ENCODE measurements around the gene UBE2E1.

The UBE2E1 gene

DNA sequence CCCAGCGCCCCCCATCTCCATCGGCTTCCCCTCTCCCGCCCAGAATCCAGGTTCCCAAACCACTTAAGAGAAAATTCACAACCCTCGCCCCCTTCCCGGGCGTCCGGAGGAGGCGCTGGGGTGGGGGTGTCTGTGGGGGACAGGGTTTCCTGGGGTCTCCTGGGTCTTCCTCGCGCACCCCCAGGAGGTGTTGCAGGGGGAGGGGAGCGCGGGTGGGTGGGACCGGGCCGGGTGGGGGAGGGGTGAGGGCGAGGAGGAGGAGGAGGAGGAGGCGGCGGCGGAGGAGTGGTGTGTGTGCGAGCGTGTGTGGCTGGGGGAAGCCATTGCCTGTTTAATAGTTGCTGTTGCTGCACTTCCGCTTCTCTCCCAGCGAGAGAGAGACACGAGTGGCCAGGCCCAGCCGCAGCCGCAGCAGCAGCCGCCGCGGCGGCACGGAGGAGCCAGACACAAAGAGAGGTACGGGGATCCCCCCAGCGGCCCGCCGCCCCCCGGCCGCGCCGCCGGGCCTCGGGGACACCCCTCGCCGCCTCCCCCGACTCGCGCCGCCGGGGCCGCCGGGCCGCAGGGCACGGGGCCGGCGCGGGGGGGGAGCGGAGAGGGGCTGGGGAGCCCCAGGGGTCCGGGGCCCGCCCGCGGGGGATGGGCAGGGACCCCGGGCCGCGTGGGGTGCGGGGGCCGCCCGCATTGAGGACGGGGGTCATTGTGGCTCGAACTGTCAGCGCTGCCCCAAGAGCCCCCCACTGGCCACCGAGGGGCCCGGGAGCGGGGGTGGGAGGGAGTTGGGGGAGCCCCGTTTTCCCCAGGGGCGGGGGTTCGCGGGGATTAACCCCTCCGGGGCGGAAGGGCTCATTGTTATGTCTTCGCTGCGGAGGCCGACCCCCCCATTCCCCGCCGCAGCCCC is at the start of gene UBE2E1:
Gene UBE2E1 (plus strand): TSS at position 323 of the 901 bp plus-strand sequence. CDS start 1,315 bp downstream, outside the sequence.
- Histone ChIP-seq H3K27ac (ENCODE audit: low read depth, low read length) (peak within 1 kb of the TSS; percentile 74), H3K4me3 (ENCODE audit: low read length) (peak within 1 kb of the TSS; percentile 84), H3K9ac (ENCODE audit: low read length) (peak within 1 kb of the TSS; percentile 53)

GRCh38 chr3:23756206-23756840 is 49.4 kb upstream of the UBE2E1 start:
- Histone ChIP-seq H3K27ac (ENCODE audit: low read depth, low read length) (no peak overlapping the region), H3K4me1 (ENCODE audit: control insufficient read depth, insufficient read depth, low read length) (no peaks in the 10 kb centered on the region), H3K36me3 (ENCODE audit: control insufficient read depth, insufficient read depth, low read length) (no peaks in the 10 kb centered on the region), H3K4me3 (ENCODE audit: low read length) (no peak overlapping the region), H3K27me3 (ENCODE audit: control insufficient read depth, insufficient read depth, low read length) (no peaks in the 10 kb centered on the region), H3K9ac (ENCODE audit: low read length) (no peak overlapping the region)

More for the DNA sequence above, at the start of gene UBE2E1:
- Histone ChIP-seq H3K36me3 (ENCODE audit: control insufficient read depth, insufficient read depth, low read length) (no peaks in the 10 kb centered on the region), H3K27me3 (ENCODE audit: control insufficient read depth, insufficient read depth, low read length) (no peaks in the 10 kb centered on the region), H3K4me1 (ENCODE audit: control insufficient read depth, insufficient read depth, low read length) (peaks cover 6% of the 10 kb centered on the region)

DNA sequence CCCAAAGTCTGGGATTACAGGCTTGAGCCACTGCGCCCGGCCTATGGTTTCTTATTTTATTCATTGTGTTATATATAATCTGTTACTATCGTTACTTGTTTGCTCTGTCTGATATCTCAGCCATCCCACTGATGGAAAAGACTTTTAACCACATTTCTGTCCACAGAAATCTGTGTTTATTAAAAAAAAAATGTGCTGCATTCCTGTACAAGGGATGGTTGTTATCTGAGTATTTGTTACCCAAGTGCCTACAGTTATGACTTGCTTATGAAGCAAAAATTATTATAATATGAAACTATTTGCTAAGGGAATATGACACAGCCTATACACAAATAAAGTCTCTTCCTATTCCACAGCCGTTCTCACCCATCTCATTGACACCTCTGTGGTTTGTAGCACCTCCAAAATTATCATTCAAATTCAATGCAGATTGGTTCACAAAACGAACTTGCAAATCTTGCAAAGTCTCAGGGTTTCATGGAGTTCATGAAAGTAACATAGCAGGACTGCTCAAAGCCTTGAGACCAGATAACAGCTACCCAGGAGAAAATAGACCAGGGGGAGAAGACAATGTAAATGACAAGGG is 47.4 kb upstream of the UBE2E1 start:
- H3K9ac ChIP-seq (ENCODE audit: low read length), result no peak overlapping the region

GRCh38 chr3:23760325-23760724 is 45.4 kb upstream of the UBE2E1 start:
- no peak overlapping the region for H3K9ac ChIP-seq (ENCODE audit: low read length)
- no peak overlapping the region for H3K27ac ChIP-seq (ENCODE audit: low read depth, low read length)
- H3K27me3 ChIP-seq (ENCODE audit: control insufficient read depth, insufficient read depth, low read length), result no peaks in the 10 kb centered on the region
- H3K4me1 ChIP-seq (ENCODE audit: control insufficient read depth, insufficient read depth, low read length), result no peaks in the 10 kb centered on the region
- no peaks in the 10 kb centered on the region for H3K36me3 ChIP-seq (ENCODE audit: control insufficient read depth, insufficient read depth, low read length)
- no peak overlapping the region for H3K4me3 ChIP-seq (ENCODE audit: low read length)

More for the DNA sequence above, 47.4 kb upstream of the UBE2E1 start:
- Histone ChIP-seq H3K4me3 (ENCODE audit: low read length) (no peak overlapping the region), H3K36me3 (ENCODE audit: control insufficient read depth, insufficient read depth, low read length) (no peaks in the 10 kb centered on the region), H3K27ac (ENCODE audit: low read depth, low read length) (no peak overlapping the region), H3K27me3 (ENCODE audit: control insufficient read depth, insufficient read depth, low read length) (no peaks in the 10 kb centered on the region), H3K4me1 (ENCODE audit: control insufficient read depth, insufficient read depth, low read length) (no peaks in the 10 kb centered on the region)

DNA sequence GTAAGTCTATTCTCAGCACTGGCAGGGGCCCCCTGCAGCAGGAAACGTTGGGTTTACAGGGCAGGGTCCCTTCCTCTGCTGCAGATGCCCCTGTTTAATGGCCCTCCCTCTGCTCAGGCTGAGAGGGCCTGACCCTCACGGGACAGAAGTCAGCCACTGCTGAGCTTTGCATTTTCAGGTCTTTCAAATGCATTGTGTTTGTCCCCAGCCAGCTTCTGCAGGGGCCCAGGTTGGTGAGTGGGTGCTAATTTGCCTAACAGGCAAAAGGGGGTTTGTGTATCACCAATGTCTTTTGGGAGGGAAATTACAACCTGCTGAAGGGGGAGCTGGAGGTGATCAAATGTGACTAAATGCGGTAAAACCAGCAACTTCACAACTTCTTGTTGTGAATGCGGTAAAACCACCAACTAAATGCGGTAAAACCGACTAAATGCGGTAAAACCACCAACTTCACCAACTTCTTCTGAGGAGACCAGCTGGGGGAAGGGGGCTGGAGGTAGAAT is 44.8 kb upstream of the UBE2E1 start:
- H3K4me1 ChIP-seq (ENCODE audit: control insufficient read depth, insufficient read depth, low read length), result no peaks in the 10 kb centered on the region
- H3K27ac ChIP-seq (ENCODE audit: low read depth, low read length), result no peak overlapping the region
- H3K27me3 ChIP-seq (ENCODE audit: control insufficient read depth, insufficient read depth, low read length), result no peaks in the 10 kb centered on the region
- no peak overlapping the region for H3K9ac ChIP-seq (ENCODE audit: low read length)
- no peaks in the 10 kb centered on the region for H3K36me3 ChIP-seq (ENCODE audit: control insufficient read depth, insufficient read depth, low read length)
- H3K4me3 ChIP-seq (ENCODE audit: low read length), result no peak overlapping the region

DNA sequence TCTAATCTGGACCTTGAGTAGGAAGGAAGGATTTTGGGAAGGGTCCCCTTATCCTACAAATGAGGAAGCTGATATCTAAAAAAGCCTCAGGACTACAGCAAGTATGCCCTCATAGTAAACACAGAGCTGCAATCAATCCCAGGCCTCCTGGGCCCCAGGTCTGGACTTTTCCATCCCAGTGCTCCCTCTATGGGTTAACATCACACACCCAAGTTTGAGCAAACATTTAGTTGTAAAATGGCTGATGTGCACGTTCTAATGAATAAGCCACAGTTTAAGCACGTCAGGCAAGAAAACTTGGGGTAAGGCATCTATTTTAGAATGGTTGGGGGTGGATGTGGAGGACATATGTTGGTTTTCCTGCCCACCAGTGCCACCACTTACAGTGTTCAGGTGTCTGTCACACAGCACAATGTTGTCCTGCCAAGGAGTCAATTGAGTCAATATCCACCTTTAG is 44.3 kb upstream of the UBE2E1 start:
- no peaks in the 10 kb centered on the region for H3K27me3 ChIP-seq (ENCODE audit: control insufficient read depth, insufficient read depth, low read length)
- no peak overlapping the region for H3K27ac ChIP-seq (ENCODE audit: low read depth, low read length)
- no peak overlapping the region for H3K4me3 ChIP-seq (ENCODE audit: low read length)
- H3K9ac ChIP-seq (ENCODE audit: low read length), result no peak overlapping the region
- no peaks in the 10 kb centered on the region for H3K4me1 ChIP-seq (ENCODE audit: control insufficient read depth, insufficient read depth, low read length)
- no peaks in the 10 kb centered on the region for H3K36me3 ChIP-seq (ENCODE audit: control insufficient read depth, insufficient read depth, low read length)

DNA sequence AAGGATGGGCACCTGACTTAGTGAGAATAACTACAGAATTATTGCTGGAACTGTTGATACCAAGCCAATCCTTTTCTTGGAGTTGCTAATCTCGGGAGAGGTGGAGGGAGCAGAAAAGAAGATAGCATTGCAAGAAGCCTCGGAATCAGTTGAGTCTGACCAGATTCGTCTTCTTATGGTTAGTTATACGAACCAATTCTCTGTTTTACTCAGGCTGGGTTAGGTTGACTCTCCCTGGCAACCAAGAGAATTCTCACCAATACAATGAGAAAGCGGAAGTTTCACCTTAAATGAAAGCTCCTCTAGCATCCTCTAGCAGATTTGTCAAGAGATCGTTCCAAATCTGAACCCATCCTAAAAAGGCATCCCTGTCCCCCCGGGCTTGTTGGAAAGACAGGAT is 43.5 kb upstream of the UBE2E1 start:
- Histone ChIP-seq H3K36me3 (ENCODE audit: control insufficient read depth, insufficient read depth, low read length) (no peaks in the 10 kb centered on the region), H3K27me3 (ENCODE audit: control insufficient read depth, insufficient read depth, low read length) (no peaks in the 10 kb centered on the region), H3K9ac (ENCODE audit: low read length) (no peak overlapping the region), H3K4me3 (ENCODE audit: low read length) (no peak overlapping the region), H3K4me1 (ENCODE audit: control insufficient read depth, insufficient read depth, low read length) (no peaks in the 10 kb centered on the region), H3K27ac (ENCODE audit: low read depth, low read length) (no peak overlapping the region)

DNA sequence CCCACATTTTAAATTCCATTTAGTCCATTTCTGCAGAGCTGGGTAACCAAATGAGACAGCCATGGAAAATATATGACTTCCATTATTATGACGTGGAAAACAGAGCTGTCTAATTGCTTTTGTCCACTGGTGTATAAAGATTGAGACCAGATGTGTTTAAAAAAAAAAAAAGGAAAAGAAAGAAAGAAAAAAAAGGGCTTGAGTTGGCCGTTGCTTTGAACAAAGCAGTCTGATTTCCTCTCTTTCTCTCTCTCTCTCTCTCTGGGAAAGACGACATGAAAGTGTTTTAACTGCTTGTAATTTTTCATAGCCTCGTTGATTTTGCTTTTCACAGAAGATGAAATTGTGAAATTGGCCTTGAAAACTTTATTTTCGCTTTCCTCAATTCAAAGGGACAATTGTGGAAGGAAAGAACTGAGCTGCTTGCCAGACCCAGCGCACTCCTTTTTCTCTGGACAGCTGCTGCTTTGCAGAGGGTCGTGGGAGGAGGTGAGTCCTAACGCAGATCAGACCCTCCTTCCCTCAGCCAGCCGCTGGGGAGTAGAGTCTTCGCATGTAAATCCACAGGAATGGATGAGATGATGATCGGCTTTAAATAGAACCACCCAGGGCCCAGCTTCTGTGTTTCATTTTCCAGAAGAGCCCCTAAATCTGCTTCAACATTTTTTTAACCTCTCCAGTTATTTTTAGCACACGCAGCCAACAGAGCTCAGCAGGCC is 42.8 kb upstream of the UBE2E1 start:
- H3K27ac ChIP-seq (ENCODE audit: low read depth, low read length), result no peak overlapping the region
- H3K27me3 ChIP-seq (ENCODE audit: control insufficient read depth, insufficient read depth, low read length), result no peaks in the 10 kb centered on the region
- no peak overlapping the region for H3K9ac ChIP-seq (ENCODE audit: low read length)
- H3K4me3 ChIP-seq (ENCODE audit: low read length), result peak overlapping the region; percentile 32
- H3K4me1 ChIP-seq (ENCODE audit: control insufficient read depth, insufficient read depth, low read length), result no peaks in the 10 kb centered on the region
- H3K36me3 ChIP-seq (ENCODE audit: control insufficient read depth, insufficient read depth, low read length), result no peaks in the 10 kb centered on the region

GRCh38 chr3:23764407-23764806 is 41.3 kb upstream of the UBE2E1 start:
- H3K36me3 ChIP-seq (ENCODE audit: control insufficient read depth, insufficient read depth, low read length), result no peaks in the 10 kb centered on the region
- no peaks in the 10 kb centered on the region for H3K4me1 ChIP-seq (ENCODE audit: control insufficient read depth, insufficient read depth, low read length)
- no peak overlapping the region for H3K27ac ChIP-seq (ENCODE audit: low read depth, low read length)
- no peaks in the 10 kb centered on the region for H3K27me3 ChIP-seq (ENCODE audit: control insufficient read depth, insufficient read depth, low read length)
- no peak overlapping the region for H3K9ac ChIP-seq (ENCODE audit: low read length)
- H3K4me3 ChIP-seq (ENCODE audit: low read length), result no peak overlapping the region

- Histone ChIP-seq H3K36me3 (ENCODE audit: control insufficient read depth, insufficient read depth, low read length) (no peaks in the 10 kb centered on the region), H3K27me3 (ENCODE audit: control insufficient read depth, insufficient read depth, low read length) (no peaks in the 10 kb centered on the region), H3K4me3 (ENCODE audit: low read length) (no peak overlapping the region)
Measured at GRCh38 chr3:23767546-23767945, 38.2 kb upstream of the UBE2E1 start.

GRCh38 chr3:23775254-23775909 is 30.4 kb upstream of the UBE2E1 start:
- no peak overlapping the region for H3K4me3 ChIP-seq (ENCODE audit: low read length)
- H3K4me1 ChIP-seq (ENCODE audit: control insufficient read depth, insufficient read depth, low read length), result no peaks in the 10 kb centered on the region

More at GRCh38 chr3:23767546-23767945, 38.2 kb upstream of the UBE2E1 start:
- Histone ChIP-seq H3K27ac (ENCODE audit: low read depth, low read length) (no peak overlapping the region), H3K4me1 (ENCODE audit: control insufficient read depth, insufficient read depth, low read length) (no peaks in the 10 kb centered on the region), H3K9ac (ENCODE audit: low read length) (no peak overlapping the region)

More at GRCh38 chr3:23775254-23775909, 30.4 kb upstream of the UBE2E1 start:
- Histone ChIP-seq H3K9ac (ENCODE audit: low read length) (no peak overlapping the region), H3K27ac (ENCODE audit: low read depth, low read length) (no peak overlapping the region), H3K27me3 (ENCODE audit: control insufficient read depth, insufficient read depth, low read length) (no peaks in the 10 kb centered on the region), H3K36me3 (ENCODE audit: control insufficient read depth, insufficient read depth, low read length) (no peaks in the 10 kb centered on the region)

Measured in rectal smooth muscle tissue (tissue), 1 donor.